ENCODE measurements around the gene F11.
A peak's percentile ranks its signal among the peaks of the same experiment; 100 is the strongest.

F11 gene

DNA sequence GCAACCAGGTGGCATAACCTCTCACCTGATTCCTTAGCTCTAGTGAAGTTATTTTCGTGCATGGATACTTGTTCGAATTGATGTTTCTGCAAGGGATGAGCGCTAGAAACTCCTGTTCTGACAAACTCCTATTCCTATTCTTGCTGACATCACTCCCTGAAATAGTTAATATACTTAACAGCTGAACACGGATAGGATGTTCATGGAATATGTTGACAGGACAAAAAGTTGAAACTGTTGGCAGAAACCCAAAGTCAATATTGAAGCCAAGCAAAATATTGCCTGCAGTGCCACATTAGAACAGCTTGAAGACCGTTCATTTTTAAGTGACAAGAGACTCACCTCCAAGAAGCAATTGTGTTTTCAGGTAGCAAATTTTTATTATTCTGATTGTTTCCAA, 38.8 kb upstream of the F11 start, which contains the start of gene KLKB1:
KLKB1 (plus strand) TSS at position 287 of the 400 bp plus-strand sequence. CDS start 689 bp downstream, outside the sequence.
- H3K4me3 ChIP-seq (ENCODE audit: low read depth, low read length): no peak within 1 kb of the TSS
- TF ChIP-seq, protein P1, sequence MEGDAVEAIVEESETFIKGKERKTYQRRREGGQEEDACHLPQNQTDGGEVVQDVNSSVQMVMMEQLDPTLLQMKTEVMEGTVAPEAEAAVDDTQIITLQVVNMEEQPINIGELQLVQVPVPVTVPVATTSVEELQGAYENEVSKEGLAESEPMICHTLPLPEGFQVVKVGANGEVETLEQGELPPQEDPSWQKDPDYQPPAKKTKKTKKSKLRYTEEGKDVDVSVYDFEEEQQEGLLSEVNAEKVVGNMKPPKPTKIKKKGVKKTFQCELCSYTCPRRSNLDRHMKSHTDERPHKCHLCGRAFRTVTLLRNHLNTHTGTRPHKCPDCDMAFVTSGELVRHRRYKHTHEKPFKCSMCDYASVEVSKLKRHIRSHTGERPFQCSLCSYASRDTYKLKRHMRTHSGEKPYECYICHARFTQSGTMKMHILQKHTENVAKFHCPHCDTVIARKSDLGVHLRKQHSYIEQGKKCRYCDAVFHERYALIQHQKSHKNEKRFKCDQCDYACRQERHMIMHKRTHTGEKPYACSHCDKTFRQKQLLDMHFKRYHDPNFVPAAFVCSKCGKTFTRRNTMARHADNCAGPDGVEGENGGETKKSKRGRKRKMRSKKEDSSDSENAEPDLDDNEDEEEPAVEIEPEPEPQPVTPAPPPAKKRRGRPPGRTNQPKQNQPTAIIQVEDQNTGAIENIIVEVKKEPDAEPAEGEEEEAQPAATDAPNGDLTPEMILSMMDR (IDR thresholded peaks at IDR 0.05; ENCODE audit: low read depth, low read length, missing control alignments): no peak
- peak; percentile 3 for DNase-seq (ENCODE audit: low read depth)
- in situ Hi-C loops (cut with HindIII; ENCODE audit: low sequenced_read_pairs): no loop called here

DNA sequence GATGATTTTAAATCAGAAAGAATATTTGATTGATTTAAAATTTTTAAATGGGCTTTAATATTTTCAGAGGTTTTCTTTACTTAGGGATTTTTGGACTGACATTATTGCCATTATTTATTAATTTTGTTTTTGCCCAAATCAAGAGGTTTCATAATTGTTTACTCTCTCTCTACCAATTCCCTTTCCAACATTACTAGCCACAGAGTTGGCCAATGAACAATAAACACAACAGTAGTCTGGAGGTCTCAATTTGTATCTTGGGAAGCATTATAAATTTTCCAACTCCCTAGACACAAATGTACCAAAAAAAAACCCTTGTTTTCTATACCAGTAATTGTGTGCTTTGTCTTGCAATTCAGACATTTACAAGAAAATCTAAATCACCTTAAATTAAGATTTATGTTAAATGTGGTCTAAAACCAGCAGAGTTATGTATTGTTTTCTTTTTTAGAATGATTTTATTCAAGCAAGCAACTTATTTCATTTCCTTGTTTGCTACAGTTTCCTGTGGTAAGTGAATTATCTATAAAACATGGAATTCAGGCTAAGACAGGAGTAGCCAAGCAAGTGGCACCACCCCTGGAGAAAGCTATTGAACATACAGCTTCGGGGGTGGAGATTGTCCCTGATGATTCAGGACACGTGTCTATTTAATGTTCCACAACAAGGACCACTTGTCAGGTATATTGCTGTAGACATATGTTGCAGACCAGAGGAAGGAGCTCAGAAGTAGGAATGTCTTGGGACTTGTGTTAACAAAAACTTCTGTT, 38.1 kb upstream of the F11 start:
- no peak overlapping the region for H3K4me3 ChIP-seq (ENCODE audit: low read depth, low read length)
- TF ChIP-seq, protein P1 (IDR thresholded peaks at IDR 0.05; ENCODE audit: low read depth, low read length, missing control alignments): no peak
- in situ Hi-C loops (cut with HindIII; ENCODE audit: low sequenced_read_pairs): no loop called here
- DNase-seq (ENCODE audit: low read depth): no peak

DNA sequence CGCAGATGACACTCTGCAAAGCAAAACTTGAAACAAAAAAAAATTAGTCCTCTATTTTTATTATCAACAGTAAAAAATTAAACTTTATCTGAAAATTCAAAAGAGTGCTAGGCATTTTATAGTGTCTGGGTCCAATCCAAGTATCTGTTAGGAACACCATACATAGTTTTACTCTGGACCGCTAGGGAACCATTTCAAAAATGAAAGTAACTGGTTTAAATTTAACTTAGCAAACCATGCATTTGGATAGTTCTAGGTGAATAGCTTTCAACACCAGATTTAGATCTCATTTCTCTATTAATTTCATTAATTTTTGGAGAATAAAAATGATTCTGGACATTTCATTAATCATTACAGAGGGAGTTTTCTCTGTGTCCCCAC, 37.5 kb upstream of the F11 start:
- no peak overlapping the region for H3K4me3 ChIP-seq (ENCODE audit: low read depth, low read length)
- no peak for DNase-seq (ENCODE audit: low read depth)
- TF ChIP-seq, protein P1 (IDR thresholded peaks at IDR 0.05; ENCODE audit: low read depth, low read length, missing control alignments): no peak
- in situ Hi-C loops (cut with HindIII; ENCODE audit: low sequenced_read_pairs): no loop called here

DNA sequence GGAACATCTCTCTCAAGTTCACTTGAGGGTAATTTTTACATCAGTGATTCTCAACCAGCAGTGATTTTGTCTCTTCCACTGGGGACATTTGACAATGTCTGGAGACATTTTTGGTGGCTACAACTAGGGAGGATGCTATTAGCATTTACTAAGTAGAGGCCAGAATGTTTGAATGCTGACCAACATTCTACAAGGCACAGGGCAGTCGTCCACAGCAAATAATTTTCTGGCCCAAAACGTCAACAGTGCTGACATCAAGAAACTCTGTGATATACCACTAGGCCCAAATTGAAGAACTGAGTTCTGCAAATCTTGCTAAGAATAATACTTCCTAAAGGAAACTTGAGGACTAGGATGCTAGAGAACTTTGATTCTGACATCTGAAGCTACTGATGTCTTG, 31.6 kb upstream of the F11 start:
- TF ChIP-seq, protein P1 (IDR thresholded peaks at IDR 0.05; ENCODE audit: low read depth, low read length, missing control alignments): no peak
- H3K4me3 ChIP-seq (ENCODE audit: low read depth, low read length): no peak overlapping the region
- in situ Hi-C loops (cut with HindIII; ENCODE audit: low sequenced_read_pairs): no loop called here
- DNase-seq (ENCODE audit: low read depth): no peak

DNA sequence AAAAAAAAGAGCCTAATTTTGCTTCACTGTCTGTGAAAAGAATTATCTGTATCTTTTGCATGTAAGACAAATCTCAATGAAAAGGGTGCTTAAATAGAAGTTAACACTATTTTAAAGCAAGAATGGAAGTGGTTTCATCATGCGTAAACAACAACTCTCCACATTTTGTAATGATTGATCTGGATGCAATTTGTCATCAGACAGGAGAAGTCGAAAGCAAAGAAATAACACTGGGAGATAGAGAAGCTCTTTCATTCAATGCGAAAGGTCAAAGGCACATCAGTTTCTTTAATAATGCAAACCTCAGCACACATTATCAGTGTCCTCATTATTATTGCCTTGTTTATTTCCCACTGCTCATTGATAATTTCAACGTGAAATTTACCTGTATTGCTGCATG, 29.9 kb upstream of the F11 start:
- DNase-seq (ENCODE audit: low read depth): no peak
- TF ChIP-seq, protein P1 (IDR thresholded peaks at IDR 0.05; ENCODE audit: low read depth, low read length, missing control alignments): no peak
- in situ Hi-C loops (cut with HindIII; ENCODE audit: low sequenced_read_pairs): no loop called here
- H3K4me3 ChIP-seq (ENCODE audit: low read depth, low read length): no peak overlapping the region

DNA sequence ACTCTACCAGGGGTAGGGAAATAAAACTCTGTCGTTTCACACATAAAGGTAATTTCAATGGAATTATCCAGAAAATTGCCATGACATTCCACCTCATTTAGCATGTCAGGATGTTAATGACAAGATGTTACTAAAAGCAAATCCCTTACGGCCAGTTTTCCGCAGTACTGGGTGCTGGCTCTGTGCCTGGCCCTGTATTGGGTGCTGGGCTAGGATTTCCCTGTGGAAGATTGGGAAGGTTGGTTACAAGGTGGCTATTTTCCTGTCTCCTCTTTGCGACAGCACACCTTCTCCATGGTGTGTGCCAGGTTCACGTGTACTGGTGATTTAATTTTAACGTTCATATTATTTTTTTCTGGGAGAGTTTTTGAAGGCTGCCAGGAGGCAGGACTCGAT, 25.5 kb upstream of the F11 start:
- no peak for DNase-seq (ENCODE audit: low read depth)
- TF ChIP-seq, protein P1 (IDR thresholded peaks at IDR 0.05; ENCODE audit: low read depth, low read length, missing control alignments): no peak
- in situ Hi-C loops (cut with HindIII; ENCODE audit: low sequenced_read_pairs): no loop called here
- H3K4me3 ChIP-seq (ENCODE audit: low read depth, low read length): no peak overlapping the region
